ENCODE results near the gene IL31RA. TPM values are rescaled to one million over a fixed set of nuclear protein-coding genes. Genes with fewer than 3 reads are reported as not detected.

IL31RA gene
- total RNA-seq, 1 donor from 2014 or later, result 5.7 TPM

DNA sequence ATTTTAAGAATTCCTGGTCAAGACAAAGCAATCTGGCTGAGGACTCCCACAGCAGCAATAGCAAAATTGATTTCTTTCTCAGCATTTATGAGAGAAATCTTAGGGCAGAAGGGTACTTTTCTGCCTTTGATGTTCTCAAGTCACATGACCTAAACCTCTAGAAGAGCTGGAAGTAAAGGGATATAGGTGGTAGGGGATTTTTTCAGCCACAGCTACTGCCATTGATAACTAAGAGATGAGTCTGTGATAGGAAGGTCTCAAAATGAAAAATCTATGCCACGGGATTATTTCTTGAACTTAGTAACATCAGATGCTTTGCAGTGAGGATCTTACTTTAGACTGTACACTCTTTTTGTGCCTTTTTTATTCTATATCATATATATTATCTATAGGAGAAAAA lies 108.1 kb downstream of the IL31RA start:
- Mint-ChIP-seq H3K27ac (ENCODE audit: unreplicated experiment) (no peak overlapping the region), H3K36me3 (ENCODE audit: low read depth, unreplicated experiment) (peaks cover 6% of the 10 kb centered on the region), H3K27me3 (ENCODE audit: low read depth, unreplicated experiment) (no peaks in the 10 kb centered on the region), H3K4me1 (ENCODE audit: low read depth, unreplicated experiment) (no peaks in the 10 kb centered on the region), H3K4me3 (ENCODE audit: unreplicated experiment) (no peak overlapping the region), H3K9me3 (ENCODE audit: unreplicated experiment) (no peaks in the 10 kb centered on the region)
- FAIRE-seq, result no peak
- TF ChIP-seq EZH2 (IDR thresholded peaks at IDR 0.05; ENCODE audit: insufficient read depth, low read length), result no peak
- TF ChIP-seq, protein P1, sequence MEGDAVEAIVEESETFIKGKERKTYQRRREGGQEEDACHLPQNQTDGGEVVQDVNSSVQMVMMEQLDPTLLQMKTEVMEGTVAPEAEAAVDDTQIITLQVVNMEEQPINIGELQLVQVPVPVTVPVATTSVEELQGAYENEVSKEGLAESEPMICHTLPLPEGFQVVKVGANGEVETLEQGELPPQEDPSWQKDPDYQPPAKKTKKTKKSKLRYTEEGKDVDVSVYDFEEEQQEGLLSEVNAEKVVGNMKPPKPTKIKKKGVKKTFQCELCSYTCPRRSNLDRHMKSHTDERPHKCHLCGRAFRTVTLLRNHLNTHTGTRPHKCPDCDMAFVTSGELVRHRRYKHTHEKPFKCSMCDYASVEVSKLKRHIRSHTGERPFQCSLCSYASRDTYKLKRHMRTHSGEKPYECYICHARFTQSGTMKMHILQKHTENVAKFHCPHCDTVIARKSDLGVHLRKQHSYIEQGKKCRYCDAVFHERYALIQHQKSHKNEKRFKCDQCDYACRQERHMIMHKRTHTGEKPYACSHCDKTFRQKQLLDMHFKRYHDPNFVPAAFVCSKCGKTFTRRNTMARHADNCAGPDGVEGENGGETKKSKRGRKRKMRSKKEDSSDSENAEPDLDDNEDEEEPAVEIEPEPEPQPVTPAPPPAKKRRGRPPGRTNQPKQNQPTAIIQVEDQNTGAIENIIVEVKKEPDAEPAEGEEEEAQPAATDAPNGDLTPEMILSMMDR (IDR thresholded peaks at IDR 0.05; ENCODE audit: insufficient read depth, low read depth, low read length), result no peak
- H3K4me1 ChIP-seq (ENCODE audit: insufficient read depth, low read length), result no peaks in the 10 kb centered on the region
- H3K4me3 ChIP-seq (ENCODE audit: insufficient read depth, low read depth, low read length), result no peak overlapping the region
- no peak overlapping the region for H3K4me2 ChIP-seq (ENCODE audit: low read length)
- no peak overlapping the region for H3K27ac ChIP-seq (ENCODE audit: low read depth, low read length)
- no peak overlapping the region for H3K9ac ChIP-seq (ENCODE audit: low read length)
- H3K79me2 ChIP-seq (ENCODE audit: insufficient read depth, low read length), result no peaks in the 10 kb centered on the region
- H4K20me1 ChIP-seq (ENCODE audit: insufficient read depth, low read length), result no peaks in the 10 kb centered on the region
- H3K27me3 ChIP-seq (ENCODE audit: insufficient read depth, low read length), result no peaks in the 10 kb centered on the region
- H2AFZ ChIP-seq (ENCODE audit: low read depth, low read length), result no peak overlapping the region
- H3K9me3 ChIP-seq (ENCODE audit: insufficient read depth, low read depth, low read length), result no peaks in the 10 kb centered on the region
- no peak for DNase-seq (ENCODE audit: low read depth)
- H3K36me3 ChIP-seq (ENCODE audit: insufficient read depth, low read length), result peaks cover 14% of the 10 kb centered on the region

DNA sequence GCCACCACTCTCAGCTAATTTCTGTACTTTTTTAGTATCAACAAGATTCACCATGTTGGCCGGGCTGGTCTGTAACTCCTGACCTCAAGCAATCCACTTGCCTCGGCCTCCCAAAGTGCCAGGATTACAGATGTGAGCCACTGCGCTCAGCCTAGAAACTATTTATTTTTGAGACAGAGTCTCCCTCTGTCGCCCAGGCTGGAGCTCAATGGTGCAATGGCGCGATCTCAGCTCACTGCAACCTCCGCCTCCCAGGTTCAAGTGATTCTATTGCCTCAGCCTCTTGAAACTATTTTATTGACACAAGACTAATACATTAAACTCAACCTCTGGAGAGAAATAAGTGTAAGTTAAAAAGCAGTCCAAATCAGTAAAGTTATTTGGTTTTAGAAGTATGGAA lies 109.6 kb downstream of the IL31RA start:
- no peak overlapping the region for H3K27ac ChIP-seq (ENCODE audit: low read depth, low read length)
- no peak for TF ChIP-seq EZH2 (IDR thresholded peaks at IDR 0.05; ENCODE audit: insufficient read depth, low read length)
- TF ChIP-seq, protein P1 (IDR thresholded peaks at IDR 0.05; ENCODE audit: insufficient read depth, low read depth, low read length), result no peak
- peaks cover 14% of the 10 kb centered on the region for H3K36me3 ChIP-seq (ENCODE audit: insufficient read depth, low read length)
- FAIRE-seq, result no peak
- Mint-ChIP-seq H3K4me1 (ENCODE audit: low read depth, unreplicated experiment) (no peaks in the 10 kb centered on the region), H3K27ac (ENCODE audit: unreplicated experiment) (no peak overlapping the region), H3K4me3 (ENCODE audit: unreplicated experiment) (no peak overlapping the region), H3K9me3 (ENCODE audit: unreplicated experiment) (no peaks in the 10 kb centered on the region), H3K27me3 (ENCODE audit: low read depth, unreplicated experiment) (no peaks in the 10 kb centered on the region), H3K36me3 (ENCODE audit: low read depth, unreplicated experiment) (peaks cover 6% of the 10 kb centered on the region)
- no peak overlapping the region for H3K9ac ChIP-seq (ENCODE audit: low read length)
- no peak overlapping the region for H2AFZ ChIP-seq (ENCODE audit: low read depth, low read length)
- no peaks in the 10 kb centered on the region for H3K79me2 ChIP-seq (ENCODE audit: insufficient read depth, low read length)
- DNase-seq (ENCODE audit: low read depth), result no peak
- no peaks in the 10 kb centered on the region for H3K4me1 ChIP-seq (ENCODE audit: insufficient read depth, low read length)
- no peak overlapping the region for H3K4me2 ChIP-seq (ENCODE audit: low read length)
- H4K20me1 ChIP-seq (ENCODE audit: insufficient read depth, low read length), result no peaks in the 10 kb centered on the region
- H3K27me3 ChIP-seq (ENCODE audit: insufficient read depth, low read length), result no peaks in the 10 kb centered on the region
- H3K9me3 ChIP-seq (ENCODE audit: insufficient read depth, low read depth, low read length), result no peaks in the 10 kb centered on the region
- H3K4me3 ChIP-seq (ENCODE audit: insufficient read depth, low read depth, low read length), result no peak overlapping the region

DNA sequence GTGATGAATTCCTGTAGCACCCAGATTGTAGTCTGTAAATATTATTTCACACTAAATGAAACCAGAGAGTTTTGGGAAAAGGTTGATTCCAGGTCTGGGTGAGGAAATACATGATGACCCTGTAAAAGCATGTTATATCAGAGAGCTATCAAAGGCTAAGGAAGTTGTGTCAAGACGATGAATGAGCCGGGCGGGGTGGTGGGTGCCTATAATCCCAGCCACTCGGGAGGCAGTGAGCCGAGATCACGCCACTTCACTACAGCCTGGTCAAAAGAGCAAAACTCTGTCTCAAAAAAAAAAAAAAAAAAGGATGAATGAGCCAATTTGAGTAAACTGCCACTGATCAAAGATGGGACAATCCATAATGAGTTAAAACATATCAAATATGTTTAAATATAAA lies 114.4 kb downstream of the IL31RA start:
- Histone ChIP-seq H3K36me3 (ENCODE audit: insufficient read depth, low read length) (peaks cover 4% of the 10 kb centered on the region), H4K20me1 (ENCODE audit: insufficient read depth, low read length) (peaks cover 3% of the 10 kb centered on the region), H3K27me3 (ENCODE audit: insufficient read depth, low read length) (no peaks in the 10 kb centered on the region), H2AFZ (ENCODE audit: low read depth, low read length) (no peak overlapping the region), H3K9me3 (ENCODE audit: insufficient read depth, low read depth, low read length) (no peaks in the 10 kb centered on the region), H3K4me1 (ENCODE audit: insufficient read depth, low read length) (peaks cover 7% of the 10 kb centered on the region), H3K79me2 (ENCODE audit: insufficient read depth, low read length) (peaks cover 8% of the 10 kb centered on the region), H3K27ac (ENCODE audit: low read depth, low read length) (no peak overlapping the region), H3K4me2 (ENCODE audit: low read length) (no peak overlapping the region), H3K4me3 (ENCODE audit: insufficient read depth, low read depth, low read length) (no peak overlapping the region), H3K9ac (ENCODE audit: low read length) (no peak overlapping the region)
- Mint-ChIP-seq H3K27me3 (ENCODE audit: low read depth, unreplicated experiment) (no peaks in the 10 kb centered on the region), H3K36me3 (ENCODE audit: low read depth, unreplicated experiment) (peaks cover 8% of the 10 kb centered on the region), H3K4me3 (ENCODE audit: unreplicated experiment) (no peak overlapping the region), H3K27ac (ENCODE audit: unreplicated experiment) (no peak overlapping the region), H3K4me1 (ENCODE audit: low read depth, unreplicated experiment) (peaks cover 11% of the 10 kb centered on the region), H3K9me3 (ENCODE audit: unreplicated experiment) (no peaks in the 10 kb centered on the region)
- DNase-seq (ENCODE audit: low read depth), result no peak
- TF ChIP-seq EZH2 (IDR thresholded peaks at IDR 0.05; ENCODE audit: insufficient read depth, low read length), result no peak
- TF ChIP-seq, protein P1 (IDR thresholded peaks at IDR 0.05; ENCODE audit: insufficient read depth, low read depth, low read length), result no peak
- no peak for FAIRE-seq
